ENCODE data around the gene CTNNA3.

The CTNNA3 gene

DNA sequence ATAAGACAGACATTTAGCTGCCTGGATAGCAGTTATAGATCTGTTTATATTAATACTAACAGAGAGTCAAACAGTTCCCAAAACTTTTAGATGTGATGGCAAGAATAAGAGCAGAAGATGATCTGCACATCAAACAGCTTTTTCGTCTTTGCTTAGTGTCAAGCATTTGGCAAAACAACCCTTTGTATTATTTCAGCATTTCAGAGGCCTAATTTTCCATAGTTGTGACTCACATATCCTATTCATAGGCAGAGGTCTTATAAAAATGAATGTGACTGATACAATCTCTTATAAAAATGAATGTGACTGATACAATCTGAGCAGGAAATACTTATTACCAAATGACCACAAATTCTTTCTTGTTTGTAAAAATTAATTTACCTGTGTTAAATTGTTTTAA lies 699.0 kb downstream of the CTNNA3 start:
- no peak for DNase-seq

DNA sequence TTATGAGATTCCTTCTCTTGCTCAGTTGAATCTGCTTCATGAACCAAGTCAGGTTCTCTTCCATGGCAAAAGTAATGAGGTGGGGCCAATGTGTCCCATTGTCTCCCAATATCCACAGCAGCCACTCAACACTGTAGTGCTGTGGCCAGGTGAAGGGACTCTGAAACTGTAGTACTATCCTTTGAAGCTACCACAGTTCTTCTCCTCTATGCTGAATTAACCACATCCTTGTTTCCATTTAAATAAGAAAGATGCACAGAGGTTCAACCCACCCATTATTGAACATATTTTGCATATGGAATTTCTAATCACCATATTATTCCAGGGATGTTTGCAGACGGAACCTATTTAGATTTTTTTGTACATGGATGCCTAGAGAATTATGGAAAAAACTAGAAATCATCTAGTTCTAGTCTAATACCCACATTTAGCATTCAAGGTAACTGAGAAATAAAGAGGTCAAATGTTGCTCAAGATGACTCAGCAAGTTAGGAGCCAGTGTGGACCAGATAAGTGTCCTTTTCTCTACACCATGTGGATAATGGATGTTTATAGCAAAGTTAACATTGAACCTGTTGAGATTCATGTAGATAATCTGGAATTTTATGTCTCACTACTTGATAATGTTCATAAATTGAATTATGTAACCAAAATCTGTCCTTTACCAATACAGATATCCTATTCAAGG lies 705.7 kb downstream of the CTNNA3 start:
- no peak for DNase-seq

DNA sequence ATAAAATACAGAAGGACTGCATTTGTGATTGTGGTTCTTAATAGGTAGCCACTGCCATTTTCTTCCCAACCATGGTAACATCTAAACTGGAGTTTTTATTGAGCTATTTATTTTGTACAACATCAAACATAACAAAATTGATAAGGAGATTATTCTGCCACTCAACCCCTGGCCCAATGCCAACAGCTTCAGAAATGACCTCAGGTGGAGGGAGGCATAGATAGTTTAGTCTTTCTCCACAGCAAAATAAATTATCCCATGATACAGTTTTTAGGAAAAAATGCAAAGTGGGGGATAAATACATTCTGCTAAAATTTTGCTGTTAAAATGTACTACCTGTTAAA lies 712.5 kb downstream of the CTNNA3 start:
- no peak for DNase-seq

DNA sequence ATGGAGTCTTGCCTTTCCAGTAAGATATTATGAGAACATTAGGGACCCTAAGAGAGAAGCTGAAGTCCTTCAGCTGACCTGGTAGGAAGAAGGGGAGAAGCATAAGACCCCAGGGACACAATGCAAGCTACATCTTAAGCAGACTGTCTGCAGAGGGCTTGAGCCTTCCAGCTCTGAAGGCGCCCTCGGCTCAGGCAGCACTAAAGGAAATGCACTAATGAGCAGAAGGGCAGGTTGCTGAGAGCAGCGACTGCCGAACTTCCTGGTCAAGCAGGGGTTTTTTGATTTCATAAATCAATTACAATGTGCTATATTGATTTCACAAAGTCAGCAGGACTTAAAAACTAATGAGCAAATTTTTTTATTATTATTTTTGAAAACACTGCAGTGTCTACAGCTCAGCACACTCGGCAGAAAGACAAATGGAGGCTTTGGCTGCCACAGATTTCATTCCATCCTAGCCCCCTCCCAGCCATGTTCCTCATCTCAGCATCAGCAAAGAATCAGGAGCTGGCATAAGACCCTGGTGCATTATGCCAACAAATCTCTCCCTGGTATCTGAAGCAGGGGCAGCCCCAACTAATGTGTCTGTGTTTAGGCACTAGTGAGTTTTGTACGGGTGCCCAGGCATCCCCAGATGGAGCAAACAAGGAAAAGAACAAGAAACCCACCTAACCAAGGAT lies 713.1 kb downstream of the CTNNA3 start:
- DNase-seq, result no peak

DNA sequence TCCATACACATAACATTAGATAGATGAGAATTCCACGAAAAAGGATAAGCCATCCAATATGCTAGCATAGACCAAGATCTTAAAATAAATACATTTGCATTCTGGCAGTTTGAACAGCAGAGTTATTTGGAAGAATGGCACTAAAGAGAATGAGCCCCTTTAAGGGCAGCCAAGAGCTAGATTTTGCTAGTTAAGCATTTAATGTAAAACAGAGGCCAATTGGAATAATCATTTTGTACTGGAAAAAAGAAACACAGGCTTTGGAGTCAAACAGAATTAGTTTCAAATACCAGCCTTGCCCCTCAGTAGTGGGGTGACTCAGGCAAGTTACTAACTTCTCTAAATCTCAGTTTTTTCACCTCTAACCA lies 714.0 kb downstream of the CTNNA3 start:
- no peak for DNase-seq

DNA sequence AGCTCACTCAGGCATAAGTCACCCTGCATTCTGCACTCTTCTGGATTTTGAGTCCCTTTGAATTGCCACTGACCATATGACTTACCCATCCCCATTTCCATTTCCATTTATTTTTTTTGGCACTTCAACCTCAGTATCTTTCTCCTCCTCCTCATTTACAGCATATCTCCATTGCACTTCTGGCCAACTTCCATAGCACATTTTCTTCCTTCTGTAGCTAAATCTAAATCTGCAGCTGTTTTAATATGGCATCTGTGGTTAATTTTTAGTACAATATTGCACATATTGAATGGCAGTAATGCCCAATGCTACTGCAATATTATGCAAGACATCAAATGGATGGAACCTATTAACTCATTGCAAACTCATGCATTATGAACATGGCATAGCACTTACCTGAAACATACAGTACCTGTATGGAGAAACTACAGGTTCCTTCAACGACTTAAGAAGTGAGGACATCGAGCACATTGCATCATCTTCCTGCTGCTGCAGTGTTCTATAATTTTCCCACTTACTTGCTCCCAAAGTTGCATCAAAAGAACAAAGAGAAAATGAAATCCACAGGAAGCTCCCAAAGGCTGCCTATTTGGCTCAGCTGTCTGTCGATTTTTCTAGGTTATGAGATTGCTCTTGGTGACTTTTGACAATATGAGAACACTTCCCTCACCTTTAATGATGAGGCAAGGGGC lies 714.5 kb downstream of the CTNNA3 start:
- DNase-seq, result no peak

DNA sequence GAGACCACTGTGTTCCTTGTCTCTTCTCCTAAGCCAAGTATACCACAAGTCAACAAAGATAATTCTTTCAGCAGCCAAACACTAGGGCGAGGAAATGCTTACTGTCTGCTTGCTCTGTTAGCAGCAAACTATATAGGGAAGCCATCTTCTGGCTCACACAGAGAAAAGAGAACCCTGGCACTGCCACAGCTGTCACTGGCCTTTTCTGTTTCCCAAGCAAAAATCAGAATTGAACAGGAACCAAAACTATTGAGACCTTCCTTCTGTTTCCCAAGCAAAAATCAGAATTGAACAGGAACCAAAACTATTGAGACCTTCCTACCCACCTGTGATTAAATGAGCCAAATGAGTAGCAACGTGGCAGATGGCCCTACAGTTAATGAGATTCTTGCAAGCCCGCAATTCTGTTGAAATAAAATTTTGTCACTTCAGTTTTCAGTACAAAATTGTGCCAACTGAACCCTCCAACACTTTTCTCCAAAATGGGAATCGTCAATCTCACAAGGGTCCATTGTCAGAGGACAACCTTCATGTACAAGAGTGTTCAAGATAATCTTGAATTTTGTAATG lies 715.7 kb downstream of the CTNNA3 start:
- DNase-seq, result no peak

DNA sequence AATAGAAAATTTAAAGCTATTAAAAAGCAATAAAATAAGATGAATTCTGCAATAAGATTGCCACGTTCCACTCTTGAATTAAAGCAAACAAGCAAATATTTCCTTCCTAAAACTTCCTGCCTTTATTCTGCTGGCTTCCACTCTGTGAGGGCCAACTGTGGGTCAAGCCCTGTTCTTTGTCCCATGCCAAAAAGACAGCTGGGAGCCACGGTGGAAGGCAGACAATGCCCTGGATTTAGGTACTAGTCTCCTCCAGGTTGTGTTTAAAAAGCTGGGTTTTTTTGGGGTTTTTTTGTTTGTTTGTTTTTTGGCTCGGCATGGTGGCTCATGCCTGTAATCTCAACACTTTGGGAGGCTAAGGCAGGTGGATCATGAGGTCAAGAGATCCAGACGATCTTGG lies 731.0 kb downstream of the CTNNA3 start:
- no peak for DNase-seq

DNA sequence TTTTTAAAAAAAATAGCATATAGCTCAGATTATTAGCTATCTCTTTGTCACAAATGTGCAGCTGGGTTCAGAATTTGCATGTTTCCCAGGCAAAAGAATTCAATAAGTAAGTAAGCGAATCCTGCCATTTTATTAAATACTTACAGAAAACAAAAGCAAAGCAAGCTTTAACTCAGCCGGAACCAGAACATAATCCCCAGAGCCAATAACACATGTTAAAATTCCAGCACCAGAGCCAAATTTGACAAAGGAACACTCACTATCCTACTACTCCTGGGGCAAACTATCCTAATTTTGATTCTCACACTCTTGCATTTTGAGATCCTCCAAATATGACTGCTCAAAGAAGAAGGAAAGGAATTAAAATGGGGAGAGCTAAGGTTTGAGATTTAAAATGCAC lies 737.5 kb downstream of the CTNNA3 start:
- DNase-seq, result no peak

DNA sequence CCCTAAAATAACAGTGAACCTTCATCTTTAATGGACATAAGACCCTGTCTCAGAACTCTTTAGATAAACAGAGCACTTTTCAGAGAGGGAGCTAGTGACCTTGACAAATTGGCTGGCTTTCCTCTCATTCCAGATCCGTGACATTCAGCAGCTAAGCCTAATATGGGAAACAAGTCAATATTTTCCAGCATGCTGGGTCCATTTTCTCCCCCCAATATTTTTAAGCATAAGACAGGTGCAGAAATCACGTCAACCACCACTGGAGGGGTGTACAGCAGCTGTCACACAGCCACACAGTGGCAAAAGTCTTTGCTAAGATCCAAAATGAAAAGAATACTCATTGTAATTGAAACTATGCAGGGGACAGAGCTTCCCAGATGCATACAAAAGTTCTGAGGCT lies 744.1 kb downstream of the CTNNA3 start:
- no peak for DNase-seq

DNA sequence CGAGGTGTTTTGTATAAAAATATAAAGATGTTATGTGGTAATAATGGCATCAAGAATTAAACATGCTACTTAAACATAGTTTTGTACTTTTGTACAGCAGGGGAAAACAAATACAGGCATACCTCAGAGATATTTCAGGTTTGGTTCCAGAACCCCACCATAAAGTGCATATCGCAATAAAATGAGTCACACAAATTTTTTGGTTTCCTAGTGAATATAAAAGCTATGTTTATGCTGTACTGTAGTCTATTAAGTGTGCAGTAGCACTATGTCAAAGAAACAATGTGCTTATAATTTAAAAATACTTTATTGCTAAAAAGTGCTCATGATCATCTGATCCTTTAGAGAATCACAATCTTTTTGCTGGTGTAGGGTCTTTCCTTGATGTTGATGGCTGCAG lies 752.4 kb downstream of the CTNNA3 start:
- DNase-seq, result no peak

DNA sequence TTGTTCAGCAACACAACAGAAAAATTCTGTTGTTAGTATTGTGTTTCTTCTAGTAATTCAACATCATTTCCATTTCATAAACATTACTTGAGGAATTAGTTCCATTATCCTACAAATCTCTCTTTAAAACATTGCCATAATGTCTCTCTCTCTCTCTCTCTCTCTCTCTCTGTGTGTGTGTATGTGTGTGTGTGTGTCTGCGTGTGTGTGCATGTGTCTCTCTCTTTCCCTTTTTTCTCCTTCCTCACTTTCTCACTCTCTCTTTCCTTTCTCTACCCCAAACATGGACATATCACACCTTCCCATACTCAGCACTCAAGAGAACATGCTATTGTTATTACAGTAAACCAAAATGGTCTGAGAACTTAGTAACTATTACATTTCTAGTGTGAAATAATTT lies 753.6 kb downstream of the CTNNA3 start:
- DNase-seq, result no peak

DNA sequence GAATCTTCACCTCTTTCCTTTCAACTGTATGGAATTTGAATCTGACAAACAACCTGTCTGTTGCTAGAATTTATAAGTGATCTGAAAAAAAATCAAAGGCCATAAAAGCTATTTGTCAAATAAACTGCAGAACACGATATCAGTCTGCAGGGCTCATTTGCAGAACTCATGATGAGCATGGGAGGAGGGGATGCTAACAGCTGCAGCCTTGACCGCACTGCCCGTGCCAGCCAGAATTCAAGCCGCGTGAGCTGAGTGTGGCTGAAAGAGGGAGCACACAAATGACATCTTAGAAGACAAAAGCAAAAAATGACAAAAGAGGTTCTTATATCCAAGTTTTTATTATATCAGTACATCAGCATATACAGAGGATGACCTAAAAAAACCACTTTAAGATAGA lies 754.5 kb downstream of the CTNNA3 start:
- DNase-seq, result no peak

DNA sequence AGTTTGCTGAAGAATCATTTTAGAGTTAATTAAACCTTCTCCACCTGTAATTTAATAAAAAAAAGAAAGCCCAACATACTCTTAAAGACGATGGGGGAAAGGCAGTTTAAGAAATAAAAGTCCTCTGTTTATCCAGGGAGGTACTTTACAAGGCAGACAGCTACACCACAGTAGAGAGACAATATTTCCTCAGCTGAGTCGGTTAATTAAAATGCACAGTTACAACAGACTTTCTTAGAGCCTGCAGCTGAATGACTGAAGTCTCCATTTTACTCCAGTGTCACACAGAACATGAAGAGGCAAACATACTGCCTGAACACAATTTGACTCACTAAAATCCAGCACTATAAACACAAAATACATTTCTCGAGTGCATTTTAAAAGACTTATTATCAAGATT lies 755.0 kb downstream of the CTNNA3 start:
- no peak for DNase-seq

DNA sequence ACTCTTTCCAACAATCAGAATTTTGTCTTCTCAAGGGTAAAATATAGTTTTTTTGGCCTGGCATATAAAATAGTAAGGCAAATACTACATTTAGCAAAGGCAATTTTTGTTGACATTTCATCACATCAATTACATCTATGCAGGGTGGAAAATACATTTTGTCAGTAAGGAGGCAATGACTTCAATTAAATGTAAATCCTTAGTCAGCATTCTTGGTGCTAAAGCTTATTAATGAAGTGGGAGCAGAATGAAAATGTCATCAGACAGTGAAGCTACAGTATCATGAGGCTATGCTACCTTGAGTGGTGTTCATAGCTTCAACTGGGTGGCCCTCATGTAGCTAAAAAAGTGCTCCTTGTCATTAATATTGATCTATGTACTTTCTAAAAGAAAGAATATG lies 761.3 kb downstream of the CTNNA3 start:
- DNase-seq, result no peak

DNA sequence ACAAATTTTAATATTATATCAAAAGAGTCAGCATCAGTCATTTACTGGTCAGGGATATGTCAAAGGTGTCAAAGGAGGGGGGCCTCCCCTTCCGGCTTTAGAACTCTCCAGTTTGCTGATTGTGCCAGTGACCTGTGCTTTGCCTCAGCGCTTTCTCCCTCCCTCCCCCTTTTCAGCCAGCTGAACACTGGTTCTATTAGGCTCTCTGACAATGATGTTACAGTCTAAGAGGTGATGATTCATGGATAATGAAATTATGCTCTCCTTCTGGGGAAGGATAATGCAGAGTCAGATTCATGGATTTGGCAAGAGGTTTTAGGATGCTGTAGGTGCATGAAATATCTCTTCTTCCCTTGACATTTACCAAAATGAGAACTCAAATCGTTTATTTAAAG lies 764.0 kb downstream of the CTNNA3 start:
- no peak for DNase-seq

DNA sequence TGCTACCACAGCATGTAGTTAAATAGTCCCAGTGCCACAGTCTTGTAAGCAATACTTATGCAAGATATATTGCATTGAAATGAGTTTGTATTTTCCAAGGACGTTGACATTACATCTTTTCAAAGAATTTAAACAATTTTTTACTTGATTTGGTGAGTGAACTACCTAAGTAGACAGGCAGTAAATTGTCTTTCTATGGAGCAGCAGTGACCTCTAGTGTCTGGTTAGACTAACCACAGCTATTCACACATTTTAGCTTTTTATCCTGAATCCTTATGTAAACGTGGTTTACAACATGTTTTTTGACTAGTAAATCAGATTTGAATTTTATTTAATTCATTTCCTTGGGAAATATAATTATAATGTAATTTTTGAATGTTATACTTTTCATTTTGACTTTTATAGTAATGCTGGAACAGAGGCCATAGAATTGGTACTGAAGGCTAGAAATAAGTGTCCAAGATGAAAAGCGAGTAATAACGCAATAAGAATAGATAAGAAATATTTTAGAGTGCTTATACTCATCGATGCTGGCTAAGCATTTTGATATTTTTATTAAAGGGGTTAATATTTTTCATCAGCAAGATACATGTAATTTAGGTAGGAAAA lies 764.6 kb downstream of the CTNNA3 start:
- no peak for DNase-seq

DNA sequence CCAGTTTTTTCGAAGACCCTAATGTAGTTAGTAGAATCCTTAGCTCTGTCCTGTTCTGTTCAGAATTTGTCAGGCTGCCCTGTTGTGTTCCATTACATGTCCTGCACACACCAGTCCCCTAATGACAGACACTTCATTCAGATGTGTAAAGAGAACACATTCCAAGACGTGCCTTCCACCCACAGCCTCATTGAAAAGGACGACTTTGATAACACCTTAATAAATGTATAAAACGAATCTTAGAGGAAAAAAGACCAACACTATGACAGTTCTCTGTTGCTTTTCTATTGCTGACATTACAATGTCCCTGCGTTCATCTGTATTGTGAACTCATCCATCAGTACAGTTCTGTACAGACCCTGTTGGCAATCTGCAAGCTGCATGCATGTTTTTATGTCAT lies 766.6 kb downstream of the CTNNA3 start:
- DNase-seq, result no peak

DNA sequence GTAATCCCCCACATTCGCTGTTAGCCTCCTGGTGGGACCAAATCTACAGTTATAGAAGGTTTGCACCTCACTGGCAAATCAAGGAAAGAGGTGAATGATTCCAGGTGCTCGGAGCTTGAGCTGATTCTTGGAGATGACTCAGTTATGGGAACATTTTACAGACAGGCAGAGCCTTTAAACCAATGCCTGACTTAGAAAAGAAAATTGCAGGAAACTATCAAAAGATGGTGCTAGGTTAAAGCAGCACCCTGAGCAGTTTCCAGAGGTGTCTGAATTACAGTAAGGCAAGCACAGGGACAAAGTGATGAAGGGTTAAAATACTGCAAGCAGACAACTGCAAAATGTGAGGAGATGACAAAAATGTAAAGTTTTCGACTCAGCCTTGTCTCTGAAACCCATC lies 767.2 kb downstream of the CTNNA3 start:
- DNase-seq, result no peak

DNA sequence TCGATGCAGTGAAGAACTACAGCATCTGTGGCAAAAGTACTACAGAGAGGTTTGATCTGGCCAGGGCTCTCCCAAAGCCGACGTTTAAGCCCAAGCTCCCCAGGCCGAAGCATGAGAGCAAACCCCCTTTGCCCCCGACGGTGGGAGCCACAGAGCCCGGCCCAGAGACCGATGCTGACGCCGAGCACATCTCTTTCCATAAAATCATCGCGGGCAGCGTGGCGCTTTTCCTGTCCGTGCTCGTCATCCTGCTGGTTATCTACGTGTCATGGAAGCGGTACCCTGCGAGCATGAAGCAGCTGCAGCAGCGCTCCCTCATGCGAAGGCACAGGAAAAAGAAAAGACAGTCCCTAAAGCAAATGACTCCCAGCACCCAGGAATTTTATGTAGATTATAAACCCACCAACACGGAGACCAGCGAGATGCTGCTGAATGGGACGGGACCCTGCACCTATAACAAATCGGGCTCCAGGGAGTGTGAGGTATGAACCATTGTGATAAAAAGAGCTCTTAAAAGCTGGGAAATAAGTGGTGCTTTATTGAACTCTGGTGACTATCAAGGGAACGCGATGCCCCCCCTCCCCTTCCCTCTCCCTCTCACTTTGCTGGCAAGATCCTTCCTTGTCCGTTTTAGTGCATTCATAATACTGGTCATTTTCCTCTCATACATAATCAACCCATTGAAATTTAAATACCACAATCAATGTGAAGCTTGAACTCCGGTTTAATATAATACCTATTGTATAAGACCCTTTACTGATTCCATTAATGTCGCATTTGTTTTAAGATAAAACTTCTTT lies 767.8 kb downstream of the CTNNA3 start:
- no peak for DNase-seq

DNA sequence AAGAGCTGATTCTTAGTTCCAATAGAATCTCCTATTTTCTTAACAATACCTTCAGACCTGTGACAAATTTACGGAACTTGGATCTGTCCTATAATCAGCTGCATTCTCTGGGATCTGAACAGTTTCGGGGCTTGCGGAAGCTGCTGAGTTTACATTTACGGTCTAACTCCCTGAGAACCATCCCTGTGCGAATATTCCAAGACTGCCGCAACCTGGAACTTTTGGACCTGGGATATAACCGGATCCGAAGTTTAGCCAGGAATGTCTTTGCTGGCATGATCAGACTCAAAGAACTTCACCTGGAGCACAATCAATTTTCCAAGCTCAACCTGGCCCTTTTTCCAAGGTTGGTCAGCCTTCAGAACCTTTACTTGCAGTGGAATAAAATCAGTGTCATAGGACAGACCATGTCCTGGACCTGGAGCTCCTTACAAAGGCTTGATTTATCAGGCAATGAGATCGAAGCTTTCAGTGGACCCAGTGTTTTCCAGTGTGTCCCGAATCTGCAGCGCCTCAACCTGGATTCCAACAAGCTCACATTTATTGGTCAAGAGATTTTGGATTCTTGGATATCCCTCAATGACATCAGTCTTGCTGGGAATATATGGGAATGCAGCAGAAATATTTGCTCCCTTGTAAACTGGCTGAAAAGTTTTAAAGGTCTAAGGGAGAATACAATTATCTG lies 768.6 kb downstream of the CTNNA3 start:
- no peak for DNase-seq

DNA sequence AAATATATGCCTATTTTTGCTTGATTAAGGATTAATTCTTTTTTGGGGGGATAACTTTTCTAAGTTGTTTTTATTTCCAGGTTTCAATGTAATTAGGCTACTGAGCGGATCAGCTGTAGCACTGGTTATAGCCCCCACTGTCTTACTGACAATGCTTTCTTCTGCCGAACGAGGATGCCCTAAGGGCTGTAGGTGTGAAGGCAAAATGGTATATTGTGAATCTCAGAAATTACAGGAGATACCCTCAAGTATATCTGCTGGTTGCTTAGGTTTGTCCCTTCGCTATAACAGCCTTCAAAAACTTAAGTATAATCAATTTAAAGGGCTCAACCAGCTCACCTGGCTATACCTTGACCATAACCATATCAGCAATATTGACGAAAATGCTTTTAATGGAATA lies 769.2 kb downstream of the CTNNA3 start:
- no peak for DNase-seq

Data from effector CD4-positive, alpha-beta T cell (primary cell).